Endothelial cell of umbilical vein (primary cell): ENCODE measurements around the gene SIRT4. TPM values are rescaled to one million over a fixed set of nuclear protein-coding genes. Genes with fewer than 3 reads are reported as not detected.

Experiments used
- BruUV-seq: library from RNA; stranded (reverse); fragments of 400-500 nt; replicated peaks from 2 replicates; lab custom pipeline; 2021; lab: Mats Ljungman, UMichigan
- CTCF ChIA-PET: fragments of 300-600, 350-600 bp; sonication (Branson Sonifier 250); formaldehyde crosslinking; loops from one replicate; lab custom pipeline; 2021; ENCODE audit warnings: antibody characterized with exemption, inconsistent platforms; lab: Charles Lee
- POLR2A ChIA-PET: fragments of 300-600, 350-600 bp; sonication (Branson Sonifier 250); formaldehyde crosslinking; loops from one replicate; lab custom pipeline; 2021; ENCODE audit warnings: antibody characterized with exemption, inconsistent platforms; lab: Charles Lee
- DNase-seq: peaks from one replicate; pipeline ENCODE4 v3.0.0-alpha.2; 2011; ENCODE audit warnings: low read depth, low spot score
- FAIRE-seq: peaks from 2 replicates; lab custom pipeline; 2011; peaks lifted over from hg19 to GRCh38; lab: Jason Lieb, UNC
- H2AFZ ChIP-seq: 2 replicates; pipeline ENCODE4 v1.6.0; 2012; ENCODE audit warnings: low read depth, low read length, control low read depth, inconsistent platforms
- H3K27ac ChIP-seq: 2 replicates; pipeline ENCODE4 v1.5.1; 2011; ENCODE audit warnings: low read depth, mild to moderate bottlenecking, control low read depth, low read length, moderate library complexity; ENCODE audit not compliant: insufficient read depth
- H3K27me3 ChIP-seq, 2 experiments: 2 replicates each; pipeline versions ENCODE4 v1.6.0 to v1.6.1; 2011; ENCODE audit warnings: low read length in 2 of 2, mixed read lengths in 1 of 2; ENCODE audit not compliant: control insufficient read depth in 2 of 2, insufficient read depth in 2 of 2
- H3K36me3 ChIP-seq, 2 experiments: 2 replicates in 1 of 2; 3 replicates in 1 of 2; pipeline ENCODE4 v1.5.1; 2011; ENCODE audit warnings: low read length in 2 of 2, mild to moderate bottlenecking in 1 of 2, moderate library complexity in 1 of 2; ENCODE audit not compliant: control insufficient read depth in 2 of 2, insufficient read depth in 2 of 2; ENCODE audit errors: extremely low read depth in 1 of 2
- H3K4me1 ChIP-seq: 3 replicates; pipeline ENCODE4 v1.5.1; 2011; ENCODE audit warnings: mild to moderate bottlenecking, low read length; ENCODE audit not compliant: control insufficient read depth, insufficient read depth; ENCODE audit errors: extremely low read depth
- H3K4me2 ChIP-seq: 2 replicates; pipeline ENCODE4 v1.6.1; 2011; ENCODE audit warnings: low read length, control low read depth, mixed read lengths; ENCODE audit not compliant: insufficient read depth
- H3K4me3 ChIP-seq, 3 experiments: fragments of 200-600 bp in 1 of 3; sonication (generic), shearing (Covaris generic) in 1 of 3; replicated peaks in 1 of 3; 2 replicates each; pipeline ENCODE4 v1.5.1; 2011 to 2016; ENCODE audit warnings: control low read depth in 3 of 3, low read length in 3 of 3, mild to moderate bottlenecking in 2 of 3, inconsistent platforms in 1 of 3, low read depth in 1 of 3, moderate library complexity in 1 of 3; ENCODE audit not compliant: insufficient read depth in 1 of 3
- H3K79me2 ChIP-seq: 2 replicates; pipeline ENCODE4 v1.6.0; 2012; ENCODE audit warnings: low read length, inconsistent platforms; ENCODE audit not compliant: control insufficient read depth, insufficient read depth
- H3K9ac ChIP-seq: replicated peaks from 2 replicates; pipeline ENCODE3; 2011; ENCODE audit warnings: low read length, control low read depth; ENCODE audit not compliant: insufficient read depth; ENCODE audit errors: extremely low read depth
- H3K9me1 ChIP-seq: replicated peaks from 3 replicates; pipeline ENCODE4 v1.6.0; 2011; ENCODE audit warnings: mild to moderate bottlenecking, low read length; ENCODE audit not compliant: control insufficient read depth, insufficient read depth; ENCODE audit errors: extremely low read depth
- H3K9me3 ChIP-seq: replicated peaks from 2 replicates; pipeline ENCODE4 v1.5.1; 2012; ENCODE audit warnings: low read length, inconsistent platforms; ENCODE audit not compliant: control insufficient read depth, insufficient read depth
- H4K20me1 ChIP-seq: replicated peaks from 2 replicates; pipeline ENCODE3; 2011; ENCODE audit warnings: mild to moderate bottlenecking, low read length; ENCODE audit not compliant: control insufficient read depth, insufficient read depth; ENCODE audit errors: extremely low read depth
- CTCF ChIP-seq, 2 donors: IDR thresholded peaks; 1 replicate in 1 of 2; 2 replicates in 1 of 2; pipeline ENCODE4 v1.5.1; 2011; ENCODE audit warnings: low read length in 2 of 2, mild to moderate bottlenecking in 2 of 2, moderate library complexity in 2 of 2, control low read depth in 1 of 2, inconsistent platforms in 1 of 2, low read depth in 1 of 2; ENCODE audit not compliant: insufficient read depth in 1 of 2; ENCODE audit errors: extremely low read depth in 1 of 2
- EZH2 ChIP-seq: IDR thresholded peaks from 2 replicates; pipeline ENCODE4 v1.6.1; 2012; ENCODE audit warnings: borderline replicate concordance, low read depth, mild to moderate bottlenecking, moderate library complexity, low read length, inconsistent platforms; ENCODE audit not compliant: severe bottlenecking
- FOS ChIP-seq: IDR thresholded peaks from 2 replicates; pipeline ENCODE4 v1.6.1; 2011; ENCODE audit warnings: mild to moderate bottlenecking, low read length, moderate library complexity, borderline replicate concordance; ENCODE audit not compliant: insufficient read depth
- GATA2 ChIP-seq: IDR thresholded peaks from 2 replicates; pipeline ENCODE4 v1.7.0; 2011; ENCODE audit warnings: low read depth, mild to moderate bottlenecking, moderate library complexity, mixed read lengths, low read length; ENCODE audit not compliant: insufficient read length, insufficient read depth
- JUN ChIP-seq: IDR thresholded peaks from 2 replicates; pipeline ENCODE4 v1.6.1; 2011; ENCODE audit warnings: borderline replicate concordance, low read depth; ENCODE audit not compliant: insufficient read length, insufficient read depth
- MYC ChIP-seq: IDR thresholded peaks from one replicate; pipeline ENCODE4 v1.6.1; 2011; ENCODE audit warnings: mild to moderate bottlenecking, low read depth, low read length
- POLR2A ChIP-seq: IDR thresholded peaks from 2 replicates; pipeline ENCODE4 v1.6.1; 2012; ENCODE audit warnings: low read depth, mild to moderate bottlenecking, control low read depth, low read length
- POLR2AphosphoS5 ChIP-seq: IDR thresholded peaks from 2 replicates; pipeline ENCODE4 v1.6.1; 2012; ENCODE audit warnings: low read depth, mild to moderate bottlenecking, control low read depth, low read length, moderate library complexity; ENCODE audit not compliant: insufficient read depth
- dilution Hi-C: fragments of 300-500 bp; cut with MboI; formaldehyde crosslinking; loops from one replicate; pipeline ENCODE4 v1.15.0; 2019; ENCODE audit warnings: low sequenced_read_pairs; ENCODE audit not compliant: extremely low pct_ligation_motif_present
- intact Hi-C: fragments of 100-400 bp; cut with micrococcal nuclease; formaldehyde crosslinking; loops from one replicate; pipeline ENCODE4 v1.10.0; 2022
- polyA plus RNA-seq, 4 experiments: library from polyadenylated mRNA; depleted of rRNA in 3 of 4; stranded (reverse) in 3 of 4; unstranded in 1 of 4; fragments of >200 nt; gene quantifications; 2 replicates each; pipeline versions ENCODE4 v1.2.1 to v1.2.3, GENCODE V29; 2011 to 2012; ENCODE audit warnings: missing spikeins in 1 of 4
- total RNA-seq: library from RNA; stranded (reverse); gene quantifications from 2 replicates; pipeline ENCODE4 v1.2.3, GENCODE V29; 2021
- TF ChIP-seq, protein P1 (sequence below): IDR thresholded peaks from 2 replicates; pipeline ENCODE4 v1.6.1; 2011; ENCODE audit not compliant: insufficient read depth, insufficient read length

Gene SIRT4
- total and polyA plus RNA-seq, 2 donors (not counting 3 experiments of a cell fraction or from before 2014, with no cell fraction given), result 0.79 to 1.2 TPM

DNA sequence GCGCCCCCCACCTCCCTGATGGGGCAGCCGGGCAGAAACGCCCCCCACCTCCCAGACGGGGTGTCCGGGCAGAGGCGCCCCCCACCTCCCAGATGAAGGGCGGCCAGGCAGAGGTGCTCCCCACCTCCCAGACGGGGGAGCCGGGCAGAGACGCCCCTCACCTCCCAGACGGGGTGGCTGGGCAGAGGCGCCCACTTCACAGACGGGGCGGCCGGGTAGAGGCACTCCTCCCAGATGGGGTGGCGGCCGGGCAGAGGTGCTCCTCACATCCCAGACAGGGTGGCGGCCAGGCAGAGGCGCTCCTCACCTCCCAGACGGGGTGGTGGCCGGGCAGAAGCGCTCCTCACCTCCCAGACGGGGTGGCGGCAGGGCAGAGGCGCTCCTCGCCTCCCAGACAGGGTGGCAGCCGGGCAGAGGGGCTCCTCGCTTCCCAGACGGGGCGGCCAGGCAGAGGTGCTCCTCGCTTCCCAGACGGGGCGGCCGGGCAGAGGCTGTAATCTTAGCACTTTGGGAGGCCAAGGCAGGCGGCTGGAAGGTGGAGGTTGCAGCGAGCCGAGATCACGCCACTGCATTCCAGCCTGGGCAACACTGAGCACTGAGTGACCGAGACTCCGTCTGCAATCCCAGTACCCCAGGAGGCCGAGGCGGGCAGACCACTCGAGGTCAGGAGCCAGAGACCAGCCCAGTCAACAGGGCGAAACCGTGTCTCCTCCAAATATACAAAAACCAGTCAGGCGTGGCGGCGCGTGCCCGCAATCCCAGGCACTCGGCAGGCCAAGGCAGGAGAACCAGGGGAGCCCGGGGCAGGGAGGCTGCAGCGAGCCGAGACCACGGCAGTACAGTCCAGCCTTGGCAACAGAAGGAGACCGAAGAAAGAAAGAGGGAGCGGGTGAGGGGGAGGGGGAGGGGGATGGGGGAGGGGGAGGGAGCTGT, 23.7 kb upstream of the SIRT4 start:
- no peak overlapping the region for H2AFZ ChIP-seq
- H3K9me1 ChIP-seq, result no peaks in the 10 kb centered on the region
- no peaks in the 10 kb centered on the region for H3K79me2 ChIP-seq
- dilution Hi-C loops (no loop called here), intact Hi-C loops (no loop called here)
- no peak overlapping the region for H3K27ac ChIP-seq
- FAIRE-seq (no peak), DNase-seq (no peak)
- ChIA-PET CTCF (interaction anchor here (2.0 kb wide), 1 partner anchor 50 kb away, joined by 5 read pairs; no protein-coding TSS in a partner anchor), POLR2A (interaction anchor here (0.8 kb wide), 1 partner anchor 13 kb away, joined by 3 read pairs; the partner anchor contains the start of gene RNU4-2)
- no peaks in the 10 kb centered on the region for H3K27me3 ChIP-seq
- H3K9ac ChIP-seq, result no peak overlapping the region
- no peak overlapping the region for H3K4me2 ChIP-seq
- H3K4me3 ChIP-seq, result no peak overlapping the region
- H3K36me3 ChIP-seq, result no peaks in the 10 kb centered on the region
- TF ChIP-seq, protein P1, sequence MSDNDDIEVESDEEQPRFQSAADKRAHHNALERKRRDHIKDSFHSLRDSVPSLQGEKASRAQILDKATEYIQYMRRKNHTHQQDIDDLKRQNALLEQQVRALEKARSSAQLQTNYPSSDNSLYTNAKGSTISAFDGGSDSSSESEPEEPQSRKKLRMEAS, result no peak
- TF ChIP-seq FOS (no peak), MYC (no peak), POLR2AphosphoS5 (no peak), EZH2 (no peak), POLR2A (no peak), CTCF (IDR thresholded peaks at IDR 0.05; ENCODE audit: extremely low read depth in 1 of 2, insufficient read depth in 1 of 2, low read depth in 1 of 2, low read length in 2 of 2) (no peak), JUN (no peak), GATA2 (no peak)
- no peaks in the 10 kb centered on the region for H3K9me3 ChIP-seq
- BruUV-seq, result no TSS peak
- H3K4me1 ChIP-seq, result no peaks in the 10 kb centered on the region
- H4K20me1 ChIP-seq, result no peaks in the 10 kb centered on the region
